GM12878 (cell line): ENCODE data around the gene APCS. TPM values are rescaled to one million over a fixed set of nuclear protein-coding genes. Genes with fewer than 3 reads are reported as not detected.

ENCODE experiments used
- ATAC-seq: fragments of 200-7000 bp; cut with Tn5 transposase; 3 replicates; pipeline ENCODE4 v1.9.1; 2020; ENCODE audit warnings: mild to moderate bottlenecking, moderate library complexity
- BruUV-seq: library from RNA; stranded (reverse); fragments of 400-500 nt; replicated peaks from 2 replicates; lab custom pipeline; 2021; lab: Mats Ljungman, UMichigan
- CTCF ChIA-PET: fragments of 300-600 bp; sonication (Branson Sonifier 250); formaldehyde crosslinking; extraction: SDS; loops from one replicate; lab custom pipeline; 2021; ENCODE audit warnings: inconsistent platforms; lab: Yijun Ruan, JAX
- POLR2A ChIA-PET: fragments of 350-600 bp; formaldehyde crosslinking; extraction: SDS; loops from one replicate; lab custom pipeline; 2021; ENCODE audit warnings: inconsistent platforms; lab: Charles Lee
- RAD21 ChIA-PET: fragments of 300-600 bp; sonication (Branson Sonifier 250); formaldehyde crosslinking; loops from one replicate; lab custom pipeline; 2023; ENCODE audit warnings: antibody characterized with exemption; ENCODE audit not compliant: unreplicated experiment; lab: Charles Lee
- SMC1A ChIA-PET: fragments of 300-600 bp; sonication (Branson Sonifier 250); formaldehyde crosslinking; loops from one replicate; lab custom pipeline; 2023; ENCODE audit not compliant: unreplicated experiment, uncharacterized antibody; lab: Charles Lee
- DNase-seq: peaks from one replicate; pipeline ENCODE4 v3.0.0-alpha.2; 2011; ENCODE audit warnings: low read depth, low spot score
- FAIRE-seq: peaks from 3 replicates; lab custom pipeline; 2011; peaks lifted over from hg19 to GRCh38; lab: Jason Lieb, UNC
- H2AFZ ChIP-seq: 2 replicates; pipeline ENCODE4 v1.6.0; 2011; ENCODE audit warnings: low read depth, low read length, control low read depth; ENCODE audit not compliant: control insufficient read depth
- H3K27ac ChIP-seq: 2 replicates; pipeline ENCODE4 v1.5.1; 2011; ENCODE audit warnings: control low read depth; ENCODE audit not compliant: control insufficient read depth, insufficient read depth
- H3K27me3 ChIP-seq, 2 experiments: replicated peaks in 1 of 2; 2 replicates each; pipeline versions ENCODE4 v1.6.0 to v1.6.1; 2011; ENCODE audit warnings: low read length in 1 of 2; ENCODE audit not compliant: control insufficient read depth in 2 of 2, insufficient read depth in 2 of 2
- H3K36me3 ChIP-seq, 2 experiments: 2 replicates each; pipeline ENCODE4 v1.5.1; 2011; ENCODE audit warnings: low read length in 1 of 2; ENCODE audit not compliant: control insufficient read depth in 2 of 2, insufficient read depth in 2 of 2
- H3K4me1 ChIP-seq: 2 replicates; pipeline ENCODE4 v1.6.1; 2011; ENCODE audit warnings: mild to moderate bottlenecking, low read length, moderate library complexity, mixed read lengths; ENCODE audit not compliant: control insufficient read depth, insufficient read depth
- H3K4me2 ChIP-seq: 2 replicates; pipeline ENCODE4 v1.6.0; 2011; ENCODE audit warnings: control low read depth; ENCODE audit not compliant: control insufficient read depth, insufficient read depth
- H3K4me3 ChIP-seq: fragments of 200-600 bp; sonication (generic); 2 replicates; pipeline ENCODE4 v1.5.1; 2016
- H3K79me2 ChIP-seq: 2 replicates; pipeline ENCODE4 v1.6.0; 2011; ENCODE audit warnings: low read length; ENCODE audit not compliant: control insufficient read depth, insufficient read depth
- H3K9ac ChIP-seq: 2 replicates; pipeline ENCODE4 v1.8.0; 2011; ENCODE audit warnings: low read length, control low read depth, mixed read lengths; ENCODE audit not compliant: control insufficient read depth, insufficient read depth
- H3K9me3 ChIP-seq: replicated peaks from 3 replicates; pipeline ENCODE4 v1.5.1; 2011; ENCODE audit warnings: mild to moderate bottlenecking, low read length; ENCODE audit not compliant: control insufficient read depth, insufficient read depth
- H4K20me1 ChIP-seq: 2 replicates; pipeline ENCODE4 v1.6.0; 2011; ENCODE audit not compliant: control insufficient read depth, insufficient read depth
- BCL11A ChIP-seq: IDR thresholded peaks from 2 replicates; pipeline ENCODE4 v1.6.1; 2011; ENCODE audit warnings: low read depth, low read length
- E2F8 ChIP-seq: fragments of 450-650 bp; IDR thresholded peaks from 2 replicates; pipeline ENCODE4 v1.6.1; 2018; ENCODE audit warnings: mild to moderate bottlenecking, low read depth, moderate library complexity; ENCODE audit not compliant: partially characterized antibody
- E4F1 ChIP-seq: fragments of 450-650 bp; IDR thresholded peaks from 2 replicates; pipeline ENCODE4 v1.6.1; 2018; ENCODE audit warnings: borderline replicate concordance, mild to moderate bottlenecking; ENCODE audit not compliant: partially characterized antibody
- EED ChIP-seq: sonication (generic); IDR thresholded peaks from 2 replicates; pipeline ENCODE4 v1.6.1; 2016; ENCODE audit warnings: antibody characterized with exemption, low read depth
- FOS ChIP-seq: IDR thresholded peaks from 3 replicates; pipeline ENCODE4 v1.6.1; 2011; ENCODE audit warnings: borderline replicate concordance; ENCODE audit not compliant: insufficient read length; ENCODE audit errors: extremely low read depth
- HCFC1 ChIP-seq: fragments of 150-350 bp; IDR thresholded peaks from 2 replicates; pipeline ENCODE4 v1.6.1; 2014; ENCODE audit warnings: low read length
- MYB ChIP-seq: fragments of 150-350 bp; IDR thresholded peaks from 2 replicates; pipeline ENCODE4 v1.6.1; 2014; ENCODE audit warnings: mild to moderate bottlenecking, low read depth, low read length, borderline replicate concordance
- NBN ChIP-seq: fragments of 450-650 bp; IDR thresholded peaks from 2 replicates; pipeline ENCODE4 v1.6.1; 2016
- PBX3 ChIP-seq: IDR thresholded peaks from 2 replicates; pipeline ENCODE4 v1.6.1; 2011; ENCODE audit warnings: mild to moderate bottlenecking, low read depth, low read length, moderate library complexity; ENCODE audit not compliant: insufficient replicate concordance
- RELB ChIP-seq: fragments of 450-650 bp; IDR thresholded peaks from 2 replicates; pipeline ENCODE4 v1.6.1; 2017; ENCODE audit warnings: low read depth, mild to moderate bottlenecking, moderate library complexity
- SMARCA5 ChIP-seq: fragments of 450-650 bp; IDR thresholded peaks from 2 replicates; pipeline ENCODE4 v1.6.1; 2017; ENCODE audit warnings: mild to moderate bottlenecking
- SMC3 ChIP-seq: IDR thresholded peaks from 2 replicates; pipeline ENCODE4 v1.6.1; 2011; ENCODE audit warnings: low read length, improper control_type of control experiment, borderline replicate concordance
- ZBTB33 ChIP-seq: fragments of 450-650 bp; IDR thresholded peaks from 2 replicates; pipeline ENCODE4 v1.6.1; 2017; ENCODE audit warnings: mild to moderate bottlenecking
- ZNF207 ChIP-seq: fragments of 450-650 bp; IDR thresholded peaks from 2 replicates; pipeline ENCODE4 v1.6.1; 2014; ENCODE audit warnings: antibody characterized with exemption, mild to moderate bottlenecking, borderline replicate concordance
- WGBS: methylation state at CpG from one replicate; pipeline ENCODE4 v1.1.6; 2016; ENCODE audit warnings: low lambda C conversion rate; ENCODE audit not compliant: insufficient replicate concordance, insufficient coverage; ENCODE audit errors: missing lambda C conversion rate; 5-methylcytosine and 5-hydroxymethylcytosine counted together
- in situ Hi-C: fragments of 300-500 bp; cut with MboI; formaldehyde crosslinking; loops from 9 replicates; pipeline ENCODE4 v1.14.3; 2018; ENCODE audit warnings: mixed read lengths
- intact Hi-C: fragments of 100-400 bp; cut with micrococcal nuclease; formaldehyde crosslinking; loops from one replicate; pipeline ENCODE4 v1.14.2; 2022; ENCODE audit not compliant: unreplicated experiment
- polyA plus RNA-seq, 11 experiments: library from polyadenylated mRNA; depleted of rRNA in 4 of 11; unstranded in 6 of 11; stranded (reverse) in 5 of 11; fragments of >200 nt; fragmentation: Nextera tagmentation in 4 of 11; fragmentation: Illumina TruSeq in 1 of 11; extraction: Ambion mirVana in 4 of 11; extraction: Trizol in 1 of 11; gene quantifications; 1 replicate in 1 of 11; 2 replicates in 10 of 11; pipeline versions ENCODE4 v1.2.1 to v1.2.3, GENCODE V29; 2011 to 2016; ENCODE audit warnings: inconsistent platforms in 2 of 11, missing spikeins in 2 of 11, low read depth in 1 of 11
- total RNA-seq, 4 experiments: library from RNA; depleted of rRNA in 3 of 4; stranded (reverse); fragments of >200 nt in 3 of 4; fragmentation: Illumina TruSeq in 1 of 4; extraction: Trizol in 1 of 4; gene quantifications; 2 replicates each; pipeline versions ENCODE4 v1.2.1 to v1.2.3, GENCODE V29; 2013 to 2021

The APCS gene
- total and polyA plus RNA-seq, 10 of the 15 experiments (the other 5 are each of a cell fraction or from before 2014, with no cell fraction given): 0.23 TPM; not detected in 9

GRCh38 chr1:159577446-159577845 lies 10.2 kb upstream of the APCS start:
- ChIA-PET SMC1A (no interaction called here), POLR2A (no interaction called here), RAD21 (no interaction called here)
- in situ Hi-C loops: no loop called here
- H3K27me3 ChIP-seq: no peaks in the 10 kb centered on the region
- no peak overlapping the region for H3K27ac ChIP-seq
- H3K4me2 ChIP-seq: no peak overlapping the region
- ATAC-seq (no peak), FAIRE-seq (no peak)
- 57% methylated on average over 3 of the region's 3 CpGs for WGBS
- H3K9me3 ChIP-seq: no peaks in the 10 kb centered on the region
- H2AFZ ChIP-seq: no peak overlapping the region
- no TSS peak for BruUV-seq
- no peaks in the 10 kb centered on the region for H3K79me2 ChIP-seq
- no peak for TF ChIP-seq NBN
- no peak for TF ChIP-seq BCL11A
- no peak for TF ChIP-seq HCFC1
- TF ChIP-seq ZBTB33: no peak
- no peak for TF ChIP-seq RELB
- TF ChIP-seq FOS: no peak
- no peak for TF ChIP-seq E2F8
- no peak for TF ChIP-seq E4F1
- TF ChIP-seq SMC3: no peak
- no peak for TF ChIP-seq SMARCA5
- TF ChIP-seq EED: no peak
- no peak for TF ChIP-seq MYB
- TF ChIP-seq PBX3: no peak
- TF ChIP-seq ZNF207: no peak
- TF ChIP-seq, all 136 proteins: peak for 0
- Histone ChIP-seq H4K20me1 (no peaks in the 10 kb centered on the region), H3K9ac (no peak overlapping the region), H3K4me3 (no peak overlapping the region), H3K4me1 (no peaks in the 10 kb centered on the region), H3K36me3 (no peaks in the 10 kb centered on the region)
- CTCF ChIA-PET: no interaction called here
- DNase-seq: no peak
- intact Hi-C loops: no loop called here
